GM18507 (cell line): ENCODE results near the gene ARHGAP12.

Experiments used
- DNase-seq: peaks from one replicate; pipeline ENCODE4 v3.0.0; 2011; ENCODE audit warnings: low read depth; ENCODE audit not compliant: insufficient read length; ENCODE audit errors: extremely low spot score
- FAIRE-seq: peaks from 2 replicates; lab custom pipeline; 2011; peaks lifted over from hg19 to GRCh38; lab: Jason Lieb, UNC

The ARHGAP12 gene

GRCh38 chr10:31952066-31952465 lies 23.4 kb upstream of the ARHGAP12 start:
- no peak for DNase-seq
- FAIRE-seq = no peak

DNA sequence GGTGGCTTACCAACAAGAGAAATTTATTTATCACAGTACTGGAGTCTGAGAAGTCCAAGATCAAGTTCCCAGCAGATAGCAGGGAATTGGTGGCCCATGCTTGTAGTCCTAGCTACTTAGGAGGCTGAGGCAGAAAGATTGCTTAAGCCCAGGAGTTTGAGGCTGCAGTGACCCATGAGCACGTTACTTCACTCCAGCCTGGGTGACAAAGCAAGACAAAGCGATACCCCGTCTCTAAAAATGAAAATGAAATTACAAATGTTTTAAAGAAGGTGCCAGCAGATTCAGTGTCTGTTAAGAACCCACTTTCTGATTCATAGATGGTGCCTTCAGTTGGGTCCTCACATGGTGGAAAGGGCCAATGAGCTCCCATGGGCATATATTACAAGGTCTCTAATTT lies 20.6 kb upstream of the ARHGAP12 start:
- FAIRE-seq (no peak), DNase-seq (no peak)

GRCh38 chr10:31948021-31948420 lies 19.4 kb upstream of the ARHGAP12 start:
- DNase-seq = no peak

GRCh38 chr10:31947144-31947926 lies 18.7 kb upstream of the ARHGAP12 start:
- DNase-seq = no peak
- no peak for FAIRE-seq

More at GRCh38 chr10:31948021-31948420, 19.4 kb upstream of the ARHGAP12 start:
- FAIRE-seq = no peak

- DNase-seq (no peak), FAIRE-seq (no peak)
These were observed 16.8 kb upstream of the ARHGAP12 start for GRCh38 chr10:31945392-31945791.

GRCh38 chr10:31944071-31944433 lies 15.4 kb upstream of the ARHGAP12 start:
- no peak for FAIRE-seq
- no peak for DNase-seq

- no peak for FAIRE-seq
- DNase-seq = no peak
These were observed 14.3 kb upstream of the ARHGAP12 start for GRCh38 chr10:31942892-31943291.

DNA sequence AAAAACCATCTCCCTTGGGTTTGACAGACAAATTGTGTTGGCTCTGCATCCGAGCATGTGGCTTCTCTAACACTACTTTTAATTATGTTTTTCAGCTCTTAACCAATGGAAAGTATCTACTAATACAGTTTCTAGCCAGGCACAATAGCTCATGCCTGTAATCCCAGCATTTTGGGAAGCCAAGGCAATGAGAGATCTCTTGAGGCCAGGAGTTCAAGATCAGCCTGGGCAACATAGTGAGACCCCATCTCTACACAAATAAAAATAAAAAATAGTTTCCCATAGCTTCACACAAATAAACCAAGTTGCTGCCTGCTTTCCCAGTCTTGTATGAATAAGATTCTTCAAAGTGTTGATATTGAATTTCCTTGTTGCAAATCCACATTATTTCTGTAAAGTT lies 13.8 kb upstream of the ARHGAP12 start:
- FAIRE-seq = no peak

GRCh38 chr10:31940839-31941653 lies 12.4 kb upstream of the ARHGAP12 start:
- FAIRE-seq (no peak), DNase-seq (no peak)

More for the DNA sequence above, 13.8 kb upstream of the ARHGAP12 start:
- DNase-seq = no peak

GRCh38 chr10:31939797-31940708 lies 11.4 kb upstream of the ARHGAP12 start:
- DNase-seq (no peak), FAIRE-seq (no peak)

DNA sequence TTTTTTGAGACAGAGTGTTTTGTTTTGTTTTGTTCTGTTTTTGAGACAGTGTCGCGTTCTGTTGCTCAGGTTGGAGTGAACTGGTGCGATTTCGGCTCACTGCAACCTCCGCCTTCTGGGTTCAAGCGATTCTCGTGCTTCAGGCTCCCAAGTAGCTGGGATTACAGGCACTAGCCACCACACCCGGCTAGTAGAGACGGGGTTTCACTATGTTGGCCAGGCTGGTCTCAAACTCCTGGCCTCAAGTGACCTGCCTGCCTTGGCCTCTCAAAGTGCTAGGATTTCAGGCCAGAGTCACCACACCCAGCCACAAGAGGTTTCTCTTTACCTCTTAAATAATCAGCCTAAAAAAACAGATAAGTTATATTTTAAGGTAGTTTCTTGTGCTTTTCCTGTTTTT lies 8.7 kb upstream of the ARHGAP12 start:
- DNase-seq = no peak

DNA sequence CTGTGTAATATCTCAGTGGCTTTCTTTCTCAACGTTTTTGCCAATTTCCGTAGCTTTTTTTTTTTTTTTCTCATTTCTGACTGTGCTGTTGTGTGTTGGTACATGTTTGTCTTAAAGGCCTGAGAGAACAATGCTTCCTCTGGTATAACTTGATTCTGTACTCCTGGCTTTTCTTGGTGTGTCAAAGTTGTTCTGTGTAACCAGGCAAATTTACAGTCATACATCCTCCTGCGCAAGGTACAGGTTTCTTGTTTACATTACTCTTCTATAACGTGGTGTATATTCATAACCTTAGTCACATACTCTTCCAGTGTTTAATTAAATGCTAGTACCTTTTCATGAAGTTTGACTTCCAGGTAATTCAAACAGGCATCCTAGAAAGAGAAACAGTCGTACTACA lies 8.3 kb upstream of the ARHGAP12 start:
- FAIRE-seq = no peak
- DNase-seq = no peak

More for the DNA sequence above, 8.7 kb upstream of the ARHGAP12 start:
- FAIRE-seq = no peak

GRCh38 chr10:31936086-31936485 lies 7.5 kb upstream of the ARHGAP12 start:
- no peak for DNase-seq
- FAIRE-seq = no peak

DNA sequence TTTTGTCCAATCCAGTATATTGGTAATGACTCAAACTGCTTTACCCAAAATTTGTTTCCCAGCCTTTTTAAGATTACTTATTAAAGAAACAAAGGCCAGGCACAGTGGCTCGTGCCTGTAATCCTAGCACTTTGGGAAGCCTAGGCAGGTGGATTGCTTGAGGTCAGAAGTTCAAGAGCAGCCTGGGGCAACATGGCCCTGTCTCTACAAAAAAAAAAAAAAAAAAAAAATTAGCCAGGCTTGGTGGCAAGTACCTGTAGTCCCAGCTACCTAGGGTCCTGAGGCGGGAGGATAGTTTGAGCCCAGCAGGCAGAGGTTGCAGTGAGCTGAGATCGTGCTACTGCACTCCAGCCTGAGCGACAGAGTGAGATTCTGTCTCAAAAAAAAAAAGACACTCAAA lies 7.0 kb upstream of the ARHGAP12 start:
- no peak for FAIRE-seq
- DNase-seq = no peak

DNA sequence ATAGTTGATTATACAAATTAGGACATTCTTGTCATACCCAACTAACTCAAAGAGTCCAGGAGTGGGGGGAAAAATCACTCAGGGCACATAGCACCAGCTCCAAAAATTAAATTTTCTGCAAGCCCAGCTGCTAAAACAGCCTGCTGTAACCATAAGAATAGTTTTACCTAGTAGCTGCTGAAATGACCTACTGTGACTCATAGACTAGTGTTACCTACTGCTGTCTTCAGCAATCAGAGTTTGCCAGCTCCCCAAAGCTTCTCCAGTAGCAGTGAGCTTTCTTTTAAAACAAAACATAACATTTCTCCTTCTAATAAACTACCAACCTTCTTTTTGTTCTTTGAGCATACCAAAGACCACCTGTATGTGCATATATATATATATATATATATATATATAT lies 4.2 kb upstream of the ARHGAP12 start:
- no peak for DNase-seq
- no peak for FAIRE-seq

- DNase-seq (no peak), FAIRE-seq (no peak)
These were observed 2.2 kb upstream of the ARHGAP12 start for GRCh38 chr10:31930856-31931255.

DNA sequence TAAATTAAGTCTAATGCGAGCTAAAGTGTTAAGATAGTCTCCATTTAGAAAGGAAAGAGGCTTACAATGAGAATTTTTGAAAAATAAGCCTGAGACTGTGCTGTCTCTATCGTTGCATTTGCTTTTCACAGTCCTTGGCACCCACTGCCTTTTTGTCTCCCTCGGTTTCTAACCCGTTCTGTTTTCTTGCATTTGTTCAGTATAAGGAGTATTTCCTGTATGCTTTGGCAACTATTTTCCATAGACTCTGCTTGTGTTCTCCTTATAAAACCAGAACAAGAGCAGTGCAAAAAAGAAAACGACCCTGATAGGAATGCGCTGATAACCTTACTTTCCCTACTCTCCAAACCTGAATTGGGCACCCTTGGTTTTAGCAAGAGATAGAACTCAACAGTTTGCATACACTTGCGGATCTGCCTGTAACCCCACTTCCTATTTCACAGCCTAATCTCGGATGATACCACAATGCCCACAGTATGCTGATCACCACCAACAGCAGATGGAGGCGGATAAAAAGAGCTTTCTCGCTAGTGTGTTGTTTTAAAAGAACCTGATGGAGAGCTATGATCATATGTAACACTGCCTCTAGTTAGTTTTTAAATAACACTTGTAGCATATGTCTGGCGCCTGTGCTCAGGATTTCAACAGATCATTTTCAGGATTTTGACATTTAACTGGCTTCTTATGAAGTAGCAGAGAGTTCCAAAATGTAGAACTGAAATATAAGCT lies 1.6 kb upstream of the ARHGAP12 start:
- peak; percentile 70 for FAIRE-seq
- no peak for DNase-seq

GRCh38 chr10:31929261-31930022 lies 811 bp upstream of the ARHGAP12 start:
- peak; percentile 65 for FAIRE-seq

More at GRCh38 chr10:31929261-31930022, 811 bp upstream of the ARHGAP12 start:
- DNase-seq = no peak
